Thoracic aorta (tissue), 2 donors: ENCODE results near the gene RAD51AP2. TPM values are rescaled to one million over a fixed set of nuclear protein-coding genes. Genes with fewer than 3 reads are reported as not detected.
"Not testable (repeated sequence)": the region's sequence is repeated elsewhere in the genome, so short reads cannot be mapped to it uniquely, and the experiment has no call there.

Experiments
- ATAC-seq: fragments of 150-250 bp; one replicate; pipeline ENCODE4 v1.8.0; 2017; ENCODE audit warnings: low read depth; ENCODE audit not compliant: insufficient number of reproducible peaks, low FRiP score
- DNase-seq: peaks from one replicate; pipeline ENCODE4 v3.0.0-alpha.2; 2020; ENCODE audit warnings: low spot score
- H3K27ac ChIP-seq, 2 donors: fragments of 200-600 bp; sonication (generic); 1 replicate in 1 of 2; 2 replicates in 1 of 2; pipeline ENCODE4 v1.5.1; 2016; ENCODE audit warnings: mild to moderate bottlenecking in 2 of 2, moderate library complexity in 2 of 2
- H3K27me3 ChIP-seq: fragments of 200-600 bp; sonication (generic); replicated peaks from 2 replicates; pipeline ENCODE4 v1.6.0; 2016; ENCODE audit warnings: mild to moderate bottlenecking; ENCODE audit not compliant: insufficient read depth
- H3K36me3 ChIP-seq: fragments of 200-600 bp; sonication (generic); one replicate; pipeline ENCODE4 v1.5.1; 2016
- H3K4me1 ChIP-seq, 2 donors: fragments of 200-600 bp; sonication (generic); 1 replicate in 1 of 2; 2 replicates in 1 of 2; pipeline versions ENCODE4 v1.5.1 to v1.6.0; 2016; ENCODE audit warnings: low read depth in 2 of 2, mild to moderate bottlenecking in 1 of 2; ENCODE audit not compliant: control insufficient read depth in 1 of 2
- H3K4me3 ChIP-seq: fragments of 200-600 bp; sonication (generic); 2 replicates; pipeline ENCODE4 v1.5.1; 2016; ENCODE audit warnings: mild to moderate bottlenecking
- H3K9me3 ChIP-seq: fragments of 200-600 bp; sonication (generic); 2 replicates; pipeline ENCODE4 v1.5.1; 2016
- CTCF ChIP-seq: fragments of 200-600 bp; sonication (generic); IDR thresholded peaks from one replicate; pipeline ENCODE4 v1.5.1; 2019; ENCODE audit warnings: antibody characterized with exemption
- total RNA-seq, 2 donors: library from RNA; depleted of rRNA; stranded (reverse); fragments of >200 nt; gene quantifications; one replicate each; pipeline versions ENCODE4 v1.1.0 to v1.2.3, GENCODE V29; 2016

Gene RAD51AP2
- total RNA-seq, 2 donors from 2014 or later: not detected

DNA sequence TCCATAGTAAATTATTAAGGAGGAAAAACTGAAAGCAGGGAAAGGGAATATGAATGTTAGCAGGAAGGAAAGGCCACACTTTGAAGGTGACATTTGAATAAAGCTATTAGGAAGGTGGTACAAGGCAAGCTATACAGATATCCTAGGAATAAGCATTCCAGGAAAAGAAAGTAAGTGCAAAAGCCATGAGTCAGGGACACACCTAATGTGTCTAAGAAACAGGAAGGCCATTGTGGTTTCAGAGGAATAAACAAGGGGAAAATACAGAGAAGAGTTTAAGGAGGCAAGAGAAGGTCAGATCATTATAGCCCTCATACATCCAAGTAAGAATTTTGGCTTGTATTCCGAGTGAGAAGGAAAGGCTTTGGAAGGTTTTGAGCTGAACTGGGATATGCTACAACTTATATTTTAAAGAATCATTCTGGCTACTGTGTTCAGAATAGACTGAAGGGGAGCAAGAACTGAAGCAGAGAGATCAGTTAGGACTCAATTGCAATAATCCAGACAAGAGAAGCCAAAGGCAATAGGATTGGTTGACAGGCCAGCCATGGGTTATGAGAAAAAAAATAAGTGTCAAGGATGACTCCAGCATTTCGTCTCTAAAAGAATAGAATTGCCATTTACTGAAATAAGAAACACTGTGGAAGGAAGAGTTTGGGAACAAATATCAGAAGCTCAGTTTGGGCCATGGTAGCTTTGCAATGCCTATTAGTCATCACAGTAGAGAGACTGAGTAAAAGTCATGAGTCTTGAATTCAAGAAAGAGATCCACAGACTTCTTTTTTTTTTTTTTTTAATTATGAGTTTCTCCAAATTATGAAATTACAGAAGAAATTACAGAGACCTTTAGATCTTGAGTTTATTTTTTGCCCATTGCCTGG, 11.3 kb downstream of the RAD51AP2 start:
- no peak for DNase-seq
- Histone ChIP-seq H3K36me3 (no peaks in the 10 kb centered on the region), H3K4me3 (no peak overlapping the region), H3K4me1 (no peaks in the 10 kb centered on the region), H3K27ac (no peak overlapping the region), H3K27me3 (no peaks in the 10 kb centered on the region), H3K9me3 (no peaks in the 10 kb centered on the region)
- ATAC-seq: no peak
- TF ChIP-seq CTCF: no peak

- Histone ChIP-seq H3K4me1 (no peaks in the 10 kb centered on the region), H3K9me3 (no peaks in the 10 kb centered on the region), H3K36me3 (no peaks in the 10 kb centered on the region), H3K27me3 (no peaks in the 10 kb centered on the region), H3K27ac (no peak overlapping the region), H3K4me3 (no peak overlapping the region)
- TF ChIP-seq CTCF: no peak
- DNase-seq (no peak), ATAC-seq (no peak)
Measured at GRCh38 chr2:17497718-17498117, 20.5 kb downstream of the RAD51AP2 start.

DNA sequence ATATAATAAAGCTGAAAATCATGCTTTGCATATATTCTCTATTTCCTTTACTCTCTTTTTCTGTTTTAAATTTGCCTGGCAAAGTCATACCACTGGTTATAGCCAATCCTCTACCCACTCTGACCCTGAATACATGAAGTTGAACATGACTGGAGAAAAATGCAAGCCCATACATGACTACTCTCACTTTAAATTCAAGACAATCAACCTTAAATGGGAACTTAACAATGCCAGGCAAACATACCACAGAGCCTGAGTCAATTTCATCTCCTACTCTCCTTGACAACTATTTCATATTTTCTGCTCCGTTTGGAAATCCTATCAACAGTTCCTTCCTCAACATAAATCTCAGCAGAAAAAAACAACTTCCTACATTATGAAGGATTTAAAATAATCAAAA, 22.6 kb downstream of the RAD51AP2 start:
- no peak overlapping the region for H3K4me3 ChIP-seq
- no peak for TF ChIP-seq CTCF
- ATAC-seq: no peak
- no peaks in the 10 kb centered on the region for H3K27me3 ChIP-seq
- DNase-seq: no peak
- no peak overlapping the region for H3K27ac ChIP-seq
- no peaks in the 10 kb centered on the region for H3K4me1 ChIP-seq
- H3K9me3 ChIP-seq: no peaks in the 10 kb centered on the region
- H3K36me3 ChIP-seq: no peaks in the 10 kb centered on the region

- not testable (repeated sequence) for H3K36me3 ChIP-seq, H3K27ac ChIP-seq, H3K9me3 ChIP-seq, H3K27me3 ChIP-seq, ATAC-seq, DNase-seq, H3K4me3 ChIP-seq, H3K4me1 ChIP-seq
Measured at GRCh38 chr2:17490165-17490564, 28.1 kb downstream of the RAD51AP2 start.

DNA sequence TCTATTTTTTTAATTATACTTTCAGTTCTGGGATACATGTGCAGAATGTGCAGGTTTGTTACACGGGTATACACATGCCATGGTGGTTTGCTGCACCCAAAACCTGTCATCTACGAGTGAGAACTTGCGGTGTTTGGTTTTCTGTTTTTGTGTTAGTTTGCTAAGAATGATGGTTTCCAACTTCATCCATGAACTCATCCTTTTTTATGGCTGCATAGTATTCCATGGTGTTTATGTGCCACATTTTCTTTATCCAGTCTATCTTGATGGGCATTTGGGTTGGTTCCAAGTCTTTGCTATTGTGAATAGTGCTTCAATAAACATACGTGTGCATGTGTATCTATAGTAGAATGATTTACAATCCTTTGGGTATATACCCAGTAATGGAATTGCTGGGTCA, 29.6 kb downstream of the RAD51AP2 start:
- H3K9me3 ChIP-seq, ATAC-seq, DNase-seq, H3K36me3 ChIP-seq, H3K27ac ChIP-seq, H3K4me3 ChIP-seq, H3K27me3 ChIP-seq, H3K4me1 ChIP-seq: not testable (repeated sequence)

DNA sequence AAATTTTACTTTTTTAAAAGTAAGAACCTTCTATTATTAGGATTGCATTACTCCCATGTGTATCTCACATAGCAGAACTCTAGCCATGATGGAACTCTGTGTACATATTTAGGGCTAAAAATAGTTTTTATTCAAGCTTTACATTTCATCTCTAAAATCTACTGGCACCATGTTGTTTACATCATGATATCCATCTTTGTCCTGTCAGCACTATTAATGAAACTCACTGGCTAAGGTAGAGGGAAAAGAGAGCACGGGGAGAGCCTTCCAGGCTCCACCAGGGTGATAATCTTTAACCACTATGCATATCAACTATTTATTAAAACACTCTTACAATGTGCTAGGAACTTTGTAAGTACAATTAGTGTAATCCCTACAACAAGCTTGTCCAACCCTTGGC, 34.7 kb downstream of the RAD51AP2 start:
- H3K27me3 ChIP-seq: no peaks in the 10 kb centered on the region
- no peak overlapping the region for H3K4me3 ChIP-seq
- no peak overlapping the region for H3K27ac ChIP-seq
- no peaks in the 10 kb centered on the region for H3K4me1 ChIP-seq
- no peak for TF ChIP-seq CTCF
- no peaks in the 10 kb centered on the region for H3K9me3 ChIP-seq
- DNase-seq: no peak
- no peak for ATAC-seq
- H3K36me3 ChIP-seq: no peaks in the 10 kb centered on the region
